Left ventricle myocardium superior (tissue), 1 donor: ENCODE measurements around the gene FJX1. TPM values are rescaled to one million over a fixed set of nuclear protein-coding genes. Genes with fewer than 3 reads are reported as not detected.
"Not testable (repeated sequence)": the region's sequence is repeated elsewhere in the genome, so short reads cannot be mapped to it uniquely, and the experiment has no call there.

Experiments used
- ATAC-seq: fragments of 200-7000 bp; cut with Tn5 transposase; one replicate; pipeline ENCODE4 v1.9.1; 2020; ENCODE audit warnings: mild to moderate bottlenecking, moderate library complexity
- DNase-seq: peaks from one replicate; pipeline ENCODE4 v3.0.0-alpha.2; 2020
- intact Hi-C: fragments of 100-400 bp; cut with micrococcal nuclease; formaldehyde crosslinking; loops from one replicate; pipeline ENCODE4 v1.11.0; 2022
- total RNA-seq: library from RNA; stranded (reverse); fragmentation: NEBNext Ultra II Directional; extraction: Animal tissue kit (Norgen Biotek cat#: 25700); gene quantifications from one replicate; pipeline ENCODE4 v1.2.1, GENCODE V29; 2021
- donor health status: DM: no; HTN: yes; CAD: no; lungs with severe emphysema.

Gene FJX1
- total RNA-seq, 1 donor from 2014 or later, result 1.2 TPM

- intact Hi-C loops, result loop anchor here (10.0 kb wide), 1 partner anchor 191 kb away; no protein-coding TSS in a partner anchor
- ATAC-seq, result no peak
- DNase-seq, result no peak
Observed at GRCh38 chr11:35623621-35624168, 5.4 kb downstream of the FJX1 start.

GRCh38 chr11:35624316-35624715 lies 6.1 kb downstream of the FJX1 start:
- intact Hi-C loops, result loop anchor here (10.0 kb wide), 1 partner anchor 190 kb away; no protein-coding TSS in a partner anchor
- DNase-seq (no peak), ATAC-seq (no peak)

GRCh38 chr11:35624781-35625180 lies 6.5 kb downstream of the FJX1 start:
- ATAC-seq, result no peak
- intact Hi-C loops, result loop anchor here (10.0 kb wide), 1 partner anchor 190 kb away; no protein-coding TSS in a partner anchor
- DNase-seq, result no peak

GRCh38 chr11:35626501-35626900 lies 8.2 kb downstream of the FJX1 start:
- ATAC-seq, result no peak
- intact Hi-C loops, result loop anchor here (10.0 kb wide), 1 partner anchor 188 kb away; no protein-coding TSS in a partner anchor
- DNase-seq, result no peak

- no peak for ATAC-seq
- intact Hi-C loops, result loop anchor here (10.0 kb wide), 1 partner anchor 185 kb away; no protein-coding TSS in a partner anchor
- DNase-seq, result no peak
Observed at GRCh38 chr11:35629511-35629910, 11.3 kb downstream of the FJX1 start.

- DNase-seq, result no peak
- intact Hi-C loops, result loop anchor here (10.0 kb wide), 1 partner anchor 185 kb away; no protein-coding TSS in a partner anchor
- ATAC-seq, result no peak
Observed at GRCh38 chr11:35629914-35630313, 11.7 kb downstream of the FJX1 start.

- DNase-seq (no peak), ATAC-seq (no peak)
- intact Hi-C loops, result no loop called here
Observed at GRCh38 chr11:35631891-35632290, 13.6 kb downstream of the FJX1 start.

GRCh38 chr11:35632301-35632700 lies 14.0 kb downstream of the FJX1 start:
- intact Hi-C loops, result no loop called here

GRCh38 chr11:35633827-35634423 lies 15.7 kb downstream of the FJX1 start:
- no peak for ATAC-seq
- DNase-seq, result no peak
- intact Hi-C loops, result no loop called here

More at GRCh38 chr11:35632301-35632700, 14.0 kb downstream of the FJX1 start:
- no peak for ATAC-seq
- no peak for DNase-seq

- ATAC-seq, result no peak
Observed at GRCh38 chr11:35635933-35636332, 17.7 kb downstream of the FJX1 start.

GRCh38 chr11:35639591-35640179 lies 21.4 kb downstream of the FJX1 start:
- intact Hi-C loops, result no loop called here
- ATAC-seq, result no peak
- DNase-seq, result no peak

More at GRCh38 chr11:35635933-35636332, 17.7 kb downstream of the FJX1 start:
- DNase-seq, result no peak
- intact Hi-C loops, result no loop called here

GRCh38 chr11:35641171-35641897 lies 23.1 kb downstream of the FJX1 start:
- no peak for ATAC-seq
- intact Hi-C loops, result no loop called here

GRCh38 chr11:35641964-35642363 lies 23.7 kb downstream of the FJX1 start:
- DNase-seq, result no peak
- intact Hi-C loops, result no loop called here

More at GRCh38 chr11:35641171-35641897, 23.1 kb downstream of the FJX1 start:
- DNase-seq, result no peak

GRCh38 chr11:35647421-35648093 lies 29.3 kb downstream of the FJX1 start:
- ATAC-seq (no peak), DNase-seq (no peak)
- intact Hi-C loops, result no loop called here

More at GRCh38 chr11:35641964-35642363, 23.7 kb downstream of the FJX1 start:
- no peak for ATAC-seq

- ATAC-seq, result no peak
- intact Hi-C loops, result no loop called here
- no peak for DNase-seq
Observed at GRCh38 chr11:35650006-35650405, 31.7 kb downstream of the FJX1 start.

- no peak for ATAC-seq
- intact Hi-C loops, result no loop called here
Observed at GRCh38 chr11:35650467-35650866, 32.2 kb downstream of the FJX1 start.

GRCh38 chr11:35651263-35651662 lies 33.0 kb downstream of the FJX1 start:
- ATAC-seq, result peak; percentile 91
- DNase-seq, result no peak
- intact Hi-C loops, result no loop called here

More at GRCh38 chr11:35650467-35650866, 32.2 kb downstream of the FJX1 start:
- DNase-seq, result no peak

GRCh38 chr11:35652786-35653185 lies 34.5 kb downstream of the FJX1 start:
- intact Hi-C loops, ATAC-seq, DNase-seq: not testable (repeated sequence)

GRCh38 chr11:35654711-35655110 lies 36.5 kb downstream of the FJX1 start:
- intact Hi-C loops, result no loop called here
- ATAC-seq, result no peak

More at GRCh38 chr11:35654711-35655110, 36.5 kb downstream of the FJX1 start:
- no peak for DNase-seq
